A673 (cell line): ENCODE measurements around the gene NIF3L1.

Experiments used
- EZH2 ChIP-seq: fragments of 200-600 bp; sonication (generic); IDR thresholded peaks from 2 replicates; pipeline ENCODE4 v1.6.1; 2017; ENCODE audit warnings: borderline replicate concordance, low read depth, mild to moderate bottlenecking, mixed read lengths, antibody characterized with exemption, low read length; ENCODE audit not compliant: poor library complexity, severe bottlenecking
- TF ChIP-seq, protein P1 (sequence below): fragments of 300-800, 200-600 bp; sonication (generic); conservative IDR thresholded peaks from 2 replicates; pipeline ENCODE4 v1.5.1; 2017; ENCODE audit warnings: low read depth, mild to moderate bottlenecking, antibody characterized with exemption, low read length, moderate library complexity, mixed read lengths

DNA sequence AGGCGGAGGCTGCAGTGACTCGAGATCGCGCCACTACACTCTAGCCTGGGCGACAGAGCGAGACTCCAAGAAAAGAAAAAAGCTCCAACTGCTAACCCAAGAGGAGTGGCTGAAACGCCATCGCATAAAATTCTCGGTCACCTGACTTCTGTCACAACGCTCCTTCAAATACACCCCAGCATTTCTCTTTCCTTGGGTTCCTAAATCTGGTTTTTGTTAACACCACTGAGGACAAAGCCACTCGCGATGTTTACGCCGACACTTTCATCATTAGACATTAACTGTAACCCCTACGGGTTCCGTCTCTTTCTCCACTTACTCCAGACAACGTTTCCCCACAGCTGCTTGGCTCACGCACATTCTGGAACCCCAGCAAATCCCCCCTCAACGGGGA lies 25.4 kb upstream of the NIF3L1 start:
- TF ChIP-seq, protein P1, sequence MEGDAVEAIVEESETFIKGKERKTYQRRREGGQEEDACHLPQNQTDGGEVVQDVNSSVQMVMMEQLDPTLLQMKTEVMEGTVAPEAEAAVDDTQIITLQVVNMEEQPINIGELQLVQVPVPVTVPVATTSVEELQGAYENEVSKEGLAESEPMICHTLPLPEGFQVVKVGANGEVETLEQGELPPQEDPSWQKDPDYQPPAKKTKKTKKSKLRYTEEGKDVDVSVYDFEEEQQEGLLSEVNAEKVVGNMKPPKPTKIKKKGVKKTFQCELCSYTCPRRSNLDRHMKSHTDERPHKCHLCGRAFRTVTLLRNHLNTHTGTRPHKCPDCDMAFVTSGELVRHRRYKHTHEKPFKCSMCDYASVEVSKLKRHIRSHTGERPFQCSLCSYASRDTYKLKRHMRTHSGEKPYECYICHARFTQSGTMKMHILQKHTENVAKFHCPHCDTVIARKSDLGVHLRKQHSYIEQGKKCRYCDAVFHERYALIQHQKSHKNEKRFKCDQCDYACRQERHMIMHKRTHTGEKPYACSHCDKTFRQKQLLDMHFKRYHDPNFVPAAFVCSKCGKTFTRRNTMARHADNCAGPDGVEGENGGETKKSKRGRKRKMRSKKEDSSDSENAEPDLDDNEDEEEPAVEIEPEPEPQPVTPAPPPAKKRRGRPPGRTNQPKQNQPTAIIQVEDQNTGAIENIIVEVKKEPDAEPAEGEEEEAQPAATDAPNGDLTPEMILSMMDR, result no peak
- TF ChIP-seq EZH2, result no peak
